ENCODE measurements around the gene RMND5B.
"Not testable (repeated sequence)": the region's sequence is repeated elsewhere in the genome, so short reads cannot be mapped to it uniquely, and the experiment has no call there.

RMND5B gene

DNA sequence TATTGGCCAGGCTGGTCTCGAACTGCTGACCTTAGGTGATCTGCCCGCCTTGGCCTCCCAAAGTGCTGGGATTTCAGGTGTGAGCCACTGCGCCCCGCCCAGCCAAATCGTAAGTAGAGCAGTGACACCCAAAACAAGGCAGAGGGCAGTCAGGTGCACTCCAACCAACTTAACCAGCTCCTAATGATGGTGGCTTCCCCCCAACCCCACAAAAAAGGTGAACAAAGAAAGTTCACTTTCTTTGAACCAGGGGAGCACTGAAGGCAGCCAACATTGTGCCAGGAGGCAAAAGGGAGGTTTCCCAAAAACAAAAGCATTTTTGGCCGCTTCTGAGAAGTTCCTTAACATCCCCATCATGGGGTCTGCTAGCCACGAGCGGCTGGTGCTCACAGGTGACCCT, 46.8 kb downstream of the RMND5B start:
- DNase-seq = no peak

- DNase-seq = no peak
These were observed 49.5 kb downstream of the RMND5B start for GRCh38 chr5:178180141-178180863.

DNA sequence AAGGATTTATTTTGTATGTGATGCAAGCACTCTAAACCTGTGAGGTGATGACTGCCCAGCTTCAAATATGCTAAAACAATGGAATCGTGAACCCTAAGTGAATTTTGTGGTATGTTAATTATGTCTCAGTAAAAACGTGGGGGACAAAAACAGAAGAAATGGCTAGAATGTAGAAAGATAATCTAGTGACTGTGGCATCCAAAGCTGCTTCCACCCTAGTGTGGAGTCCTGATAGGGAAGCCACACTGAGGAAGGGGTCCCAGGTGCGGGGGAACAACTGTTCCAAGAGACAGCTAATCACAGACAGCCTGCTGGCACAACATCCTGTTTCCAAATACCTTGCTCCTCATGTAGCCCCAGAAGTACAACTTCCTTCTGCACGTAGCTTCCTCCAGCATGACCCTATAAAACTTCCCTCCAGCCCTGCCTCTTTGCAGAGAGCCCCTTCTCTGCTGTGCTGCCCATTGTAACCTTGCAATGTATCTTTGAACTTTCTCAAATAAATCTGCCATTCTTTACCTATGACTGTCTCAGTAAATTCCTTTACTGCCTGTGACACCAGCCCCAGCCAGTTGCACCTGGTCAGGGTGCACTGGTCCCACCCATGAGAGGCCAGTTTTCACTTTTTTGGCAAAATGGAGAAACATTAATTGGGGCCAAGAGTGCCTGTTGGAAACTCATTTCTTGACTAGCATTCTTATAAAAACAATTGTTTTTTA, 51.5 kb downstream of the RMND5B start:
- DNase-seq = no peak

DNA sequence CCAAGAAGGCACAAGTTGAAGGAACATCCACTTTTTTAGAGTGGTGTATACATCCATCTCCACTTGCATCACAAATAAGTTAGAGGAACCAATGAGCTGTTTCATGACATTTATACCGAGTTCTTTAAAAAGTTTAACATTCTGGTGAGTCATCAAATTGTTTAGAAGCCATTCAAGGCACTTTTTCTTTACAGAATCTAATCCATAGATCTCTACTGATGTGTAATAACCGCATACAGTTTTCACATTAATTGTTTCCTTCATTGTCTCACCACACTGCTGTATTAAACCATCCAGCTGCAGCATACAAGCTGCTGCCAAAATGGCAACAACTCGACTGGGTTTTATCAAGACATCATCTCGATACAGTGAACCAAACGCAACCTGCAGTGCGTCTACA, 55.6 kb downstream of the RMND5B start:
- no peak for DNase-seq

DNA sequence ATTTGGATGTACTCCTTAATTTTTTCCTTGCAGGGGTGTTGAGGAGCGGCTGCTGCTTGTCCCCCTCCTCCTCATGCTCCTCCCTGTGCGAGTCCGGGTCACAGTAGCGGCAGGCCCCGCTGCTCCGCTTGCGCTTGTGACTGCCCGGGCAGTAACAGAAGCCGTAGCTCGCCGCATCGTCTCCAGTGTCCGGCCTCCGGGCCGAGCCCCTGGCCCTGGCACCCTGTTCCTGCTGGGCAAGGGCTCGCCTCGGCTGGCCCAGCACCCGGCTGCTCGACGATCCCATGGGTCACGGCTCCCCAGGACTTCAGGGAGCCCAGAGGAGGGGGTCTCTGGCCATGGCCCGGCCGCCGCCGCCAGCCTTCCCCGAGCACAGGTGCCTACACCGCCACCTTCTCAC, 56.2 kb downstream of the RMND5B start, which contains the start of gene GMCL2:
Gene GMCL2, minus strand, starts transcription at position 358 of the 400 bp plus-strand sequence. Its CDS starts 72 bp downstream, at position 286.
- no peak for DNase-seq

DNA sequence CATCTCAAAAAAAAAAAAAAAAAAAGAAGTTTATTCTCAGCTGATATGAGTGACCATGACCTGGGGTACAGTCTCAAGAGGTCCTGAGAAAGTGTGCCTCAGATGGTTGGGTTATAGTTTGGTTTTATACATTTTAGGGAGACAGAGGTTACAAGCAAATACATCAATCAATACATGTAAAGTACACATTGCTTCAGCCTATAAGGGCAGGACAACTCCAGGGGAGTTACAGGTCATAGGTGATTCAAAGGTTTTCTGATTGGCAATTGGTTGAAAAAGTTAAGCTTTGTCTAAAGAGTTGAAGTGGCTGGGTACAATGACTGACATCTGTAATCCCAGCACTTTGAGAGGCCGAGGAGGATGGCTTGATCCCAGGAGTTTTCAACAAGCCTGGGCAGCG, 58.6 kb downstream of the RMND5B start:
- no peak for DNase-seq

GRCh38 chr5:178191661-178192060, 60.8 kb downstream of the RMND5B start:
- DNase-seq = no peak

- no peak for DNase-seq
These were observed 61.4 kb downstream of the RMND5B start for GRCh38 chr5:178192244-178192643.

- no peak for DNase-seq
These were observed 62.0 kb downstream of the RMND5B start for GRCh38 chr5:178192787-178193186.

DNA sequence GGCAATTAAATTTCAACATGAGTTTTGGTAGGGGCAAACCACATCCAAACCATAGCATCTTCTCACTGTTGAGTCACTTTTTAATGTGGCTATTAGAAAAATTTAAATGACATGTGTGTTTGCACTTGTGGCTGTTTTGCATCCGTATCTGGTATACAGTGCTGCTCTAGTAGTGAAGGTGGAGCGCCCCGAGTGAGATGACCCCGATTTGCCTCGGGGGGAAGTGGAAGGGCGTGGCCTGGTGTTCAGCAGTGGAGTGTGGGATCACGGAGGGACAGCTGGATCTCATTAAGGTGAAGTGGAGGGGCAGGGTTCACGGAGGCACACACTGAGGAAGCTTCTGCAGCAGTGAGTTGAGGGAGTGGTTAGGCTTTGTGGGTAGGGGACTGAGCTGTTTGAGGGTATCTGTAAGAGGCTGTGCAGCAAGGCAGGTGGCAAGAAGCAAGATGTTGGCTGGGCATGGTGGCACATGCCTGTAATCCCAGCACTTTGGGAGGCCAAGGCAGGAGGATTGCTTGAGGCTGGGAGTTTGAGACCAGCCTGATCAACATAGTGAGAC, 62.5 kb downstream of the RMND5B start:
- DNase-seq = no peak

- DNase-seq = no peak
These were observed 63.2 kb downstream of the RMND5B start for GRCh38 chr5:178194026-178194425.

DNA sequence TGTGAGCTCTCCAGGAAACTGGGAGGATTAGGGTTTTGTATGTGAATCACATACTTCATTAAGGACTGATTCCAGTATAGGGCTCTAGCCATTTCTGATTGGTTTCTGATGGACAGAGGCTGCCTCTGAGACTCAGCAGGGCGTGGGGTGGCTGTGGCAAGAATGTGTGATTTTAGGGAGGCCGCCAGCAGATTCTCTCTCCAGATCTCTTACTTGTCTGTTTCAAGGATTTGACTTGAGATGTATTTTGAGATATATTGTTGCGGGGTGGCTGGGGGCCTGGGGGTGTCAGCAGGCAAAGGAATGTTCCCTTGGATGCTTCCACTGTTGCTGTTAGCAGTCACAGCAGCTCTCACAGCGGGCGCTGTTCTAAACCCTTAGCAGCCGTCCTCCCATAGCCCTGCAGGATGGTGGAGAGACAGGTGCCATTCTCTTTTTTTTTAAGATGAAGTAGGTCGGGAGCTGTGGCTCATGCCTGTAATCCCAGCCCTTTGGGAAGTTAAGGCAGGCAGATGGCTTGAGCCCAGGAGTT, 65.5 kb downstream of the RMND5B start:
- DNase-seq = no peak

GRCh38 chr5:178196986-178197385, 66.2 kb downstream of the RMND5B start:
- DNase-seq = no peak

GRCh38 chr5:178198151-178198550, 67.3 kb downstream of the RMND5B start:
- DNase-seq = not testable (repeated sequence)

- DNase-seq = no peak
These were observed 67.9 kb downstream of the RMND5B start for GRCh38 chr5:178198706-178199105.

GRCh38 chr5:178199581-178200434, 69.0 kb downstream of the RMND5B start:
- no peak for DNase-seq
